ENCODE results near the gene LIPK. TPM values are rescaled to one million over a fixed set of nuclear protein-coding genes. Genes with fewer than 3 reads are reported as not detected.

The LIPK gene
- total RNA-seq, 1 experiment from 2014 or later, result not detected

DNA sequence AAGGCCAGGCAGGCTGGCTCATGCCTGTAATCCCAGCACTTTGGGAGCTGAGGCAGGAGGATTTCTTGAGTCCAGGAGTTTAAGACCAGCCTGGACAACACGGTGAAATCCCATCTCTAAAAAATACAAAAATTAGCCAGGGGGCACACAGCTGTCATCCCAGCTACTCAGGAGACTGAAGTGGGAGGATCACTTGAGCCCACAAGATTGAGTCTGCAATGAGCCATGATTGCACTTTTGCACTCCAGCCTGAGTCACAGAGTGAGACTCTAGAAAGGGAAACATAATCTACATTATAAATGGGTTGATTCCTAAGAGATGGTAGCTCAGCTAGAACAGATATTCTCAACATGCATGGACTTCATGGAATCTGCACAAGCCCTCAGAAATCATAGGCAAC is 48.1 kb upstream of the LIPK start:
- H3K36me3 Mint-ChIP-seq, result no peaks in the 10 kb centered on the region
- ATAC-seq, result no peak
- no peak for DNase-seq (ENCODE audit: low spot score)
- H3K4me1 Mint-ChIP-seq, result no peaks in the 10 kb centered on the region
- peaks cover 6% of the 10 kb centered on the region for H3K27me3 Mint-ChIP-seq (ENCODE audit: low read depth)
- H3K4me3 Mint-ChIP-seq, result no peak overlapping the region
- POLR2A ChIA-PET, result no interaction called here
- no peak overlapping the region for H3K27ac Mint-ChIP-seq
- CTCF ChIA-PET, result interaction anchor here (0.6 to 1.6 kb wide), 2 partner anchors 45 to 75 kb away, joined by 3 to 5 read pairs; partner anchors contain the start of gene RNLS
- no peaks in the 10 kb centered on the region for H3K9me3 Mint-ChIP-seq
- TF ChIP-seq CREB1 (CRISPR knock-in tag; IDR thresholded peaks at IDR 0.05) (no peak), NFYB (CRISPR knock-in tag; conservative IDR thresholded peaks at IDR 0.05; ENCODE audit: low read depth) (no peak), FOXP4 (CRISPR knock-in tag; IDR thresholded peaks at IDR 0.05) (no peak), ELF4 (CRISPR knock-in tag; IDR thresholded peaks at IDR 0.05; ENCODE audit: low read depth) (no peak), OVOL2 (CRISPR knock-in tag; IDR thresholded peaks at IDR 0.05; ENCODE audit: borderline replicate concordance) (no peak), RELA (CRISPR knock-in tag; IDR thresholded peaks at IDR 0.05; ENCODE audit: borderline replicate concordance) (no peak), RORB (CRISPR knock-in tag; IDR thresholded peaks at IDR 0.05) (no peak), PRRX2 (CRISPR knock-in tag; IDR thresholded peaks at IDR 0.05) (no peak), TCF7 (CRISPR knock-in tag; IDR thresholded peaks at IDR 0.05; ENCODE audit: low read depth) (no peak), GABPB1 (CRISPR knock-in tag; IDR thresholded peaks at IDR 0.05) (no peak), SMAD4 (CRISPR knock-in tag; IDR thresholded peaks at IDR 0.05) (no peak), ZNF532 (CRISPR knock-in tag; IDR thresholded peaks at IDR 0.05; ENCODE audit: borderline replicate concordance) (no peak), FOXK1 (CRISPR knock-in tag; IDR thresholded peaks at IDR 0.05) (no peak), IRF1 (CRISPR knock-in tag; IDR thresholded peaks at IDR 0.05) (no peak), E2F4 (CRISPR knock-in tag; IDR thresholded peaks at IDR 0.05; ENCODE audit: borderline replicate concordance, low read depth) (no peak), ZBTB21 (CRISPR knock-in tag; IDR thresholded peaks at IDR 0.05; ENCODE audit: borderline replicate concordance) (no peak), ETV6 (CRISPR knock-in tag; IDR thresholded peaks at IDR 0.05) (no peak), HMGA2 (CRISPR knock-in tag; IDR thresholded peaks at IDR 0.05) (no peak)
- TF ChIP-seq, protein P1, sequence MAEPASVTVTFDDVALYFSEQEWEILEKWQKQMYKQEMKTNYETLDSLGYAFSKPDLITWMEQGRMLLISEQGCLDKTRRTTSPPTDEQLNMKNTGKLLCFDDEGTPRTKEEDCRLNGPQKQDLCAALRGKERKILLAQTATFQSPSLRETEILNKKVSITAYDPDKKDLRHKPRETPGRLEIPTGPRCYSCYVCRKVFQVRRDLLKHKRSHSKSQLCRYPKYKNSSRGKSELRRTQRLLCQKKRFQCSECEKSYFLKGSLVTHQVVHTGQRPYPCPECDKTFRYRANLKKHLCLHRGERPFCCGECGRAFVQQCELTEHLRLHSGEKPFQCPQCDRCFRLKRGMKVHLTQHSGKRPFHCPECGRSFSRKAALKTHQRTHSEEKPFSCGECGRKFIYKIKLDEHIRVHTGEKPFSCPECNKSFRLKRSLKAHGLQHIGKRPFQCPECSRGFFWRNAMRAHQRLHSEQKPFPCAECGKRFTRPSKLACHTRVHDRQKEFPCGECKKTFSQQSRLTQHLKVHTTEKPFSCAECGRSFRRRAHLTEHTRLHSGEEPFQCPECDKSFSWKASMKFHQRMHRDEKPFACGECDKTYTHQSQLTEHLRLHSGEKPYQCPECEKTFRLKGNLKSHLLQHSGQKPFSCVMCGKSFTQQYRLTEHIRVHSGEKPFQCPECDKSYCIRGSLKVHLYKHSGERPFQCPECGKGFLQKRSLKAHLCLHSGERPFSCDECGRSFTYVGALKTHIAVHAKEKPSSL (CRISPR knock-in tag; conservative IDR thresholded peaks at IDR 0.05), result no peak
